Cerebellar nuclear complex (tissue), 1 donor: ENCODE measurements around the gene CCDC78.
A peak's percentile ranks its signal among the peaks of the same experiment; 100 is the strongest.

Experiments
- DNase-seq, 2 experiments: peaks; one replicate each; lab custom pipeline; 2025; lab: John Stamatoyannopoulos, UW

Gene CCDC78

DNA sequence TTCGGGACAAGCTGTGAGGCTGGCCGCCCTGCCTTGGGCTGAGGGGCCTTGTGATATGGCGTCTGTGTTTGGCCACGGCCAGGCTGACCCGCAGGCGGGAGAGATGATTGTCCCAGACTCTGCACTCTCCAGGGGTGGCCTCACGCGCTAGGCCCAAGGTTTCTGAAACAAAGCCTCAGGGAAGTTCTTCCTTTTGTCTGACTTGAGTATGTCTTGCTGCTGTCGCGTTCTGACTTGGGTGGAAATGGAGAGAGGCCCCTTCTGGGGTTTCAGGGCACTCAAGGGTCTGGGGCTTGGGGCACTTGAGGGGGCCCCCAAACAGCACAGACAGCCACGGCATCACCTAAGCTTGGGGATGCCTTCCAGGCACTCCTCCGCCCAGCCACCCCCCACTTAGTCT is 15.2 kb downstream of the CCDC78 start:
- no peak for DNase-seq

DNA sequence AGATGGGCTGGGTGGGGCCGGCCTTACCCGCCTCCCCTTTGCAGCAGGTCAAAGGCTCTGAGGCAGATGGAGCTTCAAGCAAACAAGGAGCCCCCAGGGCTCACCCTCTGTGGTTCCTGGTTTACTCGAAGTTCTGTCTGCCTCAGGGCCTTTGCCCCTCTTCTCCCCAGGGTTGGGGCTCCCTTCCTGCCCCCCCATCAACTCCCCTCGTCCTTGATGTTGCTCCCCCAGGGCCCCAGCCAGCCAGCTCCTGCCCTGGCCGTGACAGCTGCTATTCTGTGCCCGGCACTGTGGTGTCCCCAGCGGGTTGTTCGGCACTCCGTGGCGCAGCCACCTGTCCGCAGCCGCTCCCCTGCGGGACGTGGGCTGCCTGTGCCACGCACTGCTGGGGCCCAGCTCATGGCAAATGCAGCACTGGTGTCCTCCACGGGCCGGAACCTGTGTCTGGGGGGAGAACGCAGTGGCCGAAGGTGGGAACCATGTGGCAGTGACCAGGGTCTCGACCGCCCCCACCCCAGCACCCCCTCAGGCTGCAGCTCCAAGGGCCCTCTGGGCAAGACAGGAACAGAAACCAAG is 15.7 kb downstream of the CCDC78 start:
- no peak for DNase-seq

- DNase-seq = peak; percentile 80 to 85
Measured at GRCh38 chr16:709566-710499, 16.4 kb downstream of the CCDC78 start.

GRCh38 chr16:708959-709358 is 17.3 kb downstream of the CCDC78 start:
- DNase-seq = no peak

DNA sequence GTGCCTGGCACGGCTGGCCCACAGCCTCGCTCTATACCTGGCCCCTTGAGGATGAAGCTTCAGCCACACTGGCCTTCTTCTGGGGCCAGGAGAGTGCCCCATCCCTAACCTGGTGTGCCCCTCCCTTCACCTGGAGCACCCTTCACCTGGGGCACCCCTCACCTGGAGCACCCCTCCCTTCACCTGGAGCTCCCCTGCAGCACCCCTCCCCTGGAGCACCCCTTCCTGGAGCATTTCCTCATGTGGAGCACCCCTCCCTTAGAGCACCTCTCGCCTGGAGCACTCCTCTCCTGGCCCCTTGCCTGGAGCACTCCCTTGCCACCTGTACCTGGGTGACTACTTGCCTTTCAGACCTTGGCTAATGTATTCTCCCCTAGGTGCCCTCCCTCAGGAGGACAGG is 18.2 kb downstream of the CCDC78 start:
- DNase-seq = no peak

- DNase-seq = no peak
Measured at GRCh38 chr16:707062-707538, 19.1 kb downstream of the CCDC78 start.

DNA sequence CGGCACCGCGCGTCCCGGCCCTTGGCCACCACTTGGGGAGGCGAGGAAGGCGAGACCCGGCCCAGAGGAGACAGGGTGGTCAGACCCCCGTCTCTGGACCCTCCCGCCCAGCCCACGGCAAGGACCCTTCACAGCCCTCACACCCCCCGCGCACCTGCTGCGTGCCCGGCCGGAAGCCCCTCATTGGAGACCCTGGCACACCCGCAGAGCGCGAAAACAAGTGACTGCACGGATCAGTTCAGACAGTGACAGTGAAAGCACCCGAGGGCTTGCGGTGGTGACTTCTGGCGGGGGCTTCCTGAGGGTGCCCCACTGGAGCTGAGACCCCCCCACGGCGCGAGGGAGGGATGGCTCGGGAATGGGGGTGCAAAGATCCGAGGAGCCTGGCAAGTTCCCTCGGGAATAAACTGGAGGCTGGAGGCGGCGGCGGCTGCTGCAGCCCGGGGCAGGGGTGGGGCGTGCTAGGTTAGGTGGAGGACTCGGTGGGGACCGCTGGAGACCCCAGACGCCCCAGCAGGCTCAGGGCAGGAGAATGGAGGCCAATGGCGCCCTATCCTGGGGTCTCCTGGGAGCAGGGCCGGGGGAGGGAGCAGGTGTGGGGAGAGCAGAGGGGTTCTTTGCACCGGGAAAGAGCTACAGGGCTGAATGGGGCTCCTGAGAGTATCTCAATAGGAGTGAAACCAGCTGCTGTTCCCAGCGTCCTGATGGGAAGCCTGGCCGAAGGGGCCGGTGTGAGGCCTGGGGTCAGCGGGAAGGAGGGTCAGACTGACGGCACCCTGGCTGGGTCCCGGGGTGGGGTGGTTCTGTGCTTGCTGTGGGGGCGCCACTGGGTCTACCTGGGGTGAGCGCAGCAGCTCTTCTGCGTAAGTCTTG is 19.8 kb downstream of the CCDC78 start:
- DNase-seq = no peak

GRCh38 chr16:705431-706188 is 20.6 kb downstream of the CCDC78 start, which contains the start of gene FBXL16:
TSS of gene FBXL16 (minus strand) at chr16:705801. CDS start at chr16:697405, 8,396 bp downstream.
- DNase-seq = no peak

DNA sequence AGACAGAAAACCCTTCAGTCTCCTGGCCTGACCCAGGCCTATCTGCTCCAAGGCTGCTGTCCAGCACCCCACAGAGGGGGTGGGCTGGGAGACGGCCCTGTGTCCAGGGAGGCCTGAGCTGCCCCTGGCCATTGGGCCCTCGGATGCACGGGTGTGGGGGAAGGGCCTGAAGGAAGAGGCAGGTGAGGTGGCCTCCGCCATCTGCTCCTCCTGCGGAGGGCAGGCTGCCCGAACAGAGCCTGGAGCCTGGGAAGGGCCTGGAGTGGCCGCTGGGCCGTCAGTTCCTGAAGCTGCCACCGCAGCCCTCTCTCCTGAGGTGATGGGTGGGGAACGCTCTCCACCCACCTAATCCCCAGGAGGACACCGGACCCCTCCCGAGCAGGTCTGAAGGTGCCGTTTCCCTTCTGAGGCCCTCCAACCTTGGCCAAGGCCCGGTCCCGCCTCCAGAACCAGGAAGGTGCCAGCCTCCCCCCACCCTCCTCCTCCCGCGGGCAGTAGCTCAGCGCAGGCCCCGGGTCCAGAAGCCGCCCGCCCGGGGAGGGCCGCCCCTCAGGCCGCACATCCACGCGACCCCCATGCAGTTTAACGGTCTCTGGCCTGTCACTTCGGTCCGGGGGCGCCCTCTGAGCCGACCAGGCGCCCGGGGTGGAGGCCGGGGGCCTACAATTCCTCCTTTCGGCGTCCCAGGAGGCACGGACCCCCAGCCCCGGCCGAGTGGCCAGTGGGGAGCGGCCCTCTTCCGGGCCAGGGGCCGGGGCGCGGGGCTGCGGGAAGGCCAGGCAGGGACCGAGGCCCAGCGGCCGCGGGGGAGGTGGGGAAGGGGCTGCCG is 21.5 kb downstream of the CCDC78 start:
- no peak for DNase-seq

DNA sequence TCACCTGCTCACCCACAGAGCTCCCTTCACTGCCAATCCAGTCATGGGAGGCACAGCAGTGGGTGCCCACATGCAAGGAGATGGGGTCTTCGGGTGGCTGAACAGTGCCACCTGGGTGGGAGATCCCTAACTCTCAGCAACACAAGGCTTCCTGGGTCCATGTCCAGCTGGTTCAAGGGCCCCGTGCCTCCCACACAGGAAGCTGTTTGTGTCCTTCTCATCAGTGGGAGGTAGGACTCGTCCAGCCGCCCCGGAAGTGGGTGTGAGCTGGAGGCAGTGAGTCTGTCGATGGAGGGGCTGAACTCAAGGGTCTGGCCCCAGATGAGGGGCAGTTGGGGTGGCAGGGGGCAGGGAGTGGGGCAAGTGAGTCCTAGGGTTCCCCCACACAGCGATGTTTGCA is 22.2 kb downstream of the CCDC78 start:
- DNase-seq = no peak

DNA sequence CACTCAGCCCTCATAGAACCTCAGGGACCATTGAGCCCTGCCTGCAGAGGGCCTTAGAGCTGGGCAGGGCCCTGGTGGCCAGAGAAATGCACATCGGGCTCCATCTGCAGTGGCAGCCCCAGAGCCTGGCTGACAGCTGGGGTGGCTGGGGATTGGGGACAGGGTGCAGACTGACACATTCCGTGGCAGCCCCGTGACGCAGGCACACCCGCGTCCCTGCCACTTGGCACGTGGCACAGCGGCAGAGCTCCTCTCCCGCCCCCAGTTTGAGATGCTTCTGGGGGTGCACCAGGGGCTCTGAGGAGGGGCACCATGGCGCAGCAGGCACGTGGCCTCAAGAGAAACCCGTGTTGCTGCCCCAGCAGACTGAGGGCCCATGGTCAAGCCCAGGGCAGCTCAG is 22.8 kb downstream of the CCDC78 start:
- DNase-seq = no peak

GRCh38 chr16:702341-702740 is 23.9 kb downstream of the CCDC78 start:
- DNase-seq = no peak

DNA sequence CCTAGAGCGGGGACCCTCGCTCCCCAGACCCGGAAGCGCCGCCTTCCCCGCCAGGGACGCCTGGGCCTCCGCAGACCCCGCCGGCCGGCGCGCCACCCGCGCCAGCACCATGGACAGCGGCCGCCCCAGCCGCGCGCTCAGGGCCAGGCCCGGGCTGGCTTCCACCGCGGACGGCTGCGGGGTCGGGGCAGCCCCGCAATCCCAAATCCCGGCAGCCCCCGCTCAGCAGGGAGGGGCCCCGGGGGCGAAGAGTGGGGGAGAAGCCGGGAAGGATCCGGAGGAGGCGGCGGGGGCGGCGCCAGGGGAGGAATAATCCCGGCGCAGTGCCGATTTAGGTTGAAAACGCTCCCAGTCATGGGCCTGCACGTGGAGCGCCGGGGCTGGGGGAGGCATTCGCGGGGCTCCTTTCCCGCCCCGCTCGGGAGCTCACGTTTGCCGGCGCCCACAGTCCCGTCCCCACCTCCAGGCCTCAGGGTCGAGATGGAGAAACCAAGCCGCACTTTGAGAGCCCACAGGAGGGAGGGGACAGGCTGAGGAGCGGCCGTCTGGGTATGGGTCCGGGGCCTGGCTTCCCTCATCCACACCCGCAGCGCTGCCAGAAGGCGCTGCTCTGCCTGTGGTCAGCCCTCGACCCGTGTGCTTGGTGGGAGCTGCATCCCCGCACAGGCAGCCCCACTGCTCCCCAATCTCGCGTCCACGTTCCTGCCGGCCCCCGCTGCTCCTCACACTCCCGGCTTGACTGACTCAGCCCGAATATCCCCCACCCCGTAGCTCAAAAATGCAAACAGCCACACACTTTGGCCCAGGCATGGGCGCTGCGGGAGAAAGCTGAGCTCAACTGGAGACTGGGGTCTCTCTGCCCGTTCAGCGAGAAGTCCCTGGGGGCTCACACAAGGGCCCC is 25.3 kb downstream of the CCDC78 start:
- DNase-seq = no peak

- DNase-seq = no peak
Measured at GRCh38 chr16:698911-699671, 27.2 kb downstream of the CCDC78 start.

- no peak for DNase-seq
Measured at GRCh38 chr16:695355-696089, 30.7 kb downstream of the CCDC78 start.

GRCh38 chr16:694863-695354 is 31.3 kb downstream of the CCDC78 start:
- no peak for DNase-seq

GRCh38 chr16:694187-694862 is 31.9 kb downstream of the CCDC78 start:
- DNase-seq = no peak
